22Rv1 (cell line): ENCODE results near the gene PFDN6.

Experiments used
- ZFX ChIP-seq: fragments of 450-650 bp; IDR thresholded peaks from 2 replicates; pipeline ENCODE4 v1.6.1; 2017; ENCODE audit warnings: antibody characterized with exemption, borderline replicate concordance
- TF ChIP-seq, protein P1 (sequence below): fragments of 450-650 bp; IDR thresholded peaks from 2 replicates; pipeline ENCODE4 v1.5.1; 2017; ENCODE audit warnings: mild to moderate bottlenecking

DNA sequence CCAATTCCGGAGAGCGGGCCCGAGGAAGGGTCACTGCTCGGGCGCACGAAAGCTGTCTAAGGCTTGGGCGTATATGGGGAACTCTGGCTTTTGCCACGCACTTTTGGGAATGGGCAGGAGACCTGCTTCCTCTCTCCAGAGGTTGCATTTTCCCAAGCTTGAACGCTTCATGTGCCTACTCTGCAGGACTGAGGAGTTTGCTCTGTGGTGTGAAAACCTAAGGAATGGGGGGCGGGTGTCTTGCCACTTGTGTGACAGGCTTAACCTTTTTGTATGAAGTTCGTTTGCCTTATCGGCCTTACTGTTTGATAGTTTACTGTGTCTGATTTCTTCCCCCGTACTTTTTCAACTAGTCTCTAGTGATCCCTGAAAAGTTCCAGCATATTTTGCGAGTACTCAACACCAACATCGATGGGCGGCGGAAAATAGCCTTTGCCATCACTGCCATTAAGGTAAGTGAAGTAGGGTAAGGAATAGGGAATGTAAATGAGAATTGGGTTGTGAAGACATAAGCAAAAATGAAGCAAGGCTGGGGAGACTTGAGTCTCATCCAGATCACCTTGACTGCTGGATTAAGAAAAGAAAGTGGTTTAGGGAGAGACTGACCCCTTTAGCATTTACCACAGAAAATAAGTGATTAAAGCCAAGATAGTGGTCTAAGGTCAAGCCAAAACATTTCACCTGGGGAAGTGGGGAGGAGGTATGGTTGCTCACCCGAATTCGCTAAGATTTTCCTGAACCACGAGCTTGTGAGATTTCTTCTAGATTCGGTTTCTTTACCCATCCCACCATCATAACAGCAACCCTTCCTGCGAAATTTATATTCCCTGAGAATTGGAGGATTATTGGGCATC lies 16.9 kb upstream of the PFDN6 start:
- TF ChIP-seq, protein P1, sequence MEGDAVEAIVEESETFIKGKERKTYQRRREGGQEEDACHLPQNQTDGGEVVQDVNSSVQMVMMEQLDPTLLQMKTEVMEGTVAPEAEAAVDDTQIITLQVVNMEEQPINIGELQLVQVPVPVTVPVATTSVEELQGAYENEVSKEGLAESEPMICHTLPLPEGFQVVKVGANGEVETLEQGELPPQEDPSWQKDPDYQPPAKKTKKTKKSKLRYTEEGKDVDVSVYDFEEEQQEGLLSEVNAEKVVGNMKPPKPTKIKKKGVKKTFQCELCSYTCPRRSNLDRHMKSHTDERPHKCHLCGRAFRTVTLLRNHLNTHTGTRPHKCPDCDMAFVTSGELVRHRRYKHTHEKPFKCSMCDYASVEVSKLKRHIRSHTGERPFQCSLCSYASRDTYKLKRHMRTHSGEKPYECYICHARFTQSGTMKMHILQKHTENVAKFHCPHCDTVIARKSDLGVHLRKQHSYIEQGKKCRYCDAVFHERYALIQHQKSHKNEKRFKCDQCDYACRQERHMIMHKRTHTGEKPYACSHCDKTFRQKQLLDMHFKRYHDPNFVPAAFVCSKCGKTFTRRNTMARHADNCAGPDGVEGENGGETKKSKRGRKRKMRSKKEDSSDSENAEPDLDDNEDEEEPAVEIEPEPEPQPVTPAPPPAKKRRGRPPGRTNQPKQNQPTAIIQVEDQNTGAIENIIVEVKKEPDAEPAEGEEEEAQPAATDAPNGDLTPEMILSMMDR = no peak
- TF ChIP-seq ZFX = no peak
